ENCODE results near the gene MOBP.

Gene MOBP

DNA sequence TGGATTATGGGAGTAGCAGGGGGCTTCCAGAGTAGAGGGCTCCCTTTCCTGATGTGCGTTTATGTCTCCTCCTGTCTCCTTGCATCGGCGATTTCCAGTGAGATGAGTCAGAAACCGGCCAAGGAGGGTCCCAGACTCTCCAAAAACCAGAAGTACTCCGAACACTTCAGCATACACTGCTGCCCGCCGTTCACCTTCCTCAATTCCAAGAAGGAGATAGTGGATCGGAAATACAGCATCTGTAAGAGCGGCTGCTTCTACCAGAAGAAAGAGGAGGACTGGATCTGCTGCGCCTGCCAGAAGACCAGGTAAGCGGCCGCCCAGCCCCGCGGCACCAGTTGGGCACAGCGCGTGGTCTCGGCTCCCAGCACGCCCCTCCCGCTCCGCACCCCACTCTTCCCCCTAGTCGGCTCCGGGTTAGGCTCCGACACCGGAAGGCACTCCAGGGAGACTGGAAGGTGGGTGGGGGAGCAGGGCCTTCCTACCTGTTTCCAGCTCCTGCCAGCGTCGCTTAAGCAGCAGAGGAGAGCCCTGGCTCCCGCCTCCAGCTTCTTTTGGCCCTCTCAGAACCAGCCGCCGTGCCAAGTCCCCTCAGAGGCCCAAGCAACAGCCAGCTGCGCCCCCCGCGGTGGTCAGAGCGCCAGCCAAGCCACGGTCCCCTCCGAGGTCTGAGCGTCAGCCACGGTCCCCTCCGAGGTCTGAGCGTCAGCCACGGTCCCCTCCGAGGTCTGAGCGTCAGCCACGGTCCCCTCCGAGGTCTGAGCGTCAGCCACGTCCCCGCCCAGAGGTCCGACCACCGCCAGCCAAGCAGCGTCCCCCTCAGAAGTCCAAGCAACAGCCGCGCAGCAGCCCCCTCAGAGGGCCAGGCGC, 34.7 kb downstream of the MOBP start:
- no peaks in the 10 kb centered on the region for H3K27me3 ChIP-seq (ENCODE audit: insufficient read depth, low read depth, severe bottlenecking)
- H3K27ac ChIP-seq: no peak overlapping the region
- H3K4me3 ChIP-seq (ENCODE audit: low read depth, low read length): no peak overlapping the region
- DNase-seq: no peak
- no peaks in the 10 kb centered on the region for H3K36me3 ChIP-seq
- no peaks in the 10 kb centered on the region for H3K9me3 ChIP-seq (ENCODE audit: severe bottlenecking)
- TF ChIP-seq, protein P1, sequence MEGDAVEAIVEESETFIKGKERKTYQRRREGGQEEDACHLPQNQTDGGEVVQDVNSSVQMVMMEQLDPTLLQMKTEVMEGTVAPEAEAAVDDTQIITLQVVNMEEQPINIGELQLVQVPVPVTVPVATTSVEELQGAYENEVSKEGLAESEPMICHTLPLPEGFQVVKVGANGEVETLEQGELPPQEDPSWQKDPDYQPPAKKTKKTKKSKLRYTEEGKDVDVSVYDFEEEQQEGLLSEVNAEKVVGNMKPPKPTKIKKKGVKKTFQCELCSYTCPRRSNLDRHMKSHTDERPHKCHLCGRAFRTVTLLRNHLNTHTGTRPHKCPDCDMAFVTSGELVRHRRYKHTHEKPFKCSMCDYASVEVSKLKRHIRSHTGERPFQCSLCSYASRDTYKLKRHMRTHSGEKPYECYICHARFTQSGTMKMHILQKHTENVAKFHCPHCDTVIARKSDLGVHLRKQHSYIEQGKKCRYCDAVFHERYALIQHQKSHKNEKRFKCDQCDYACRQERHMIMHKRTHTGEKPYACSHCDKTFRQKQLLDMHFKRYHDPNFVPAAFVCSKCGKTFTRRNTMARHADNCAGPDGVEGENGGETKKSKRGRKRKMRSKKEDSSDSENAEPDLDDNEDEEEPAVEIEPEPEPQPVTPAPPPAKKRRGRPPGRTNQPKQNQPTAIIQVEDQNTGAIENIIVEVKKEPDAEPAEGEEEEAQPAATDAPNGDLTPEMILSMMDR (IDR thresholded peaks at IDR 0.05; ENCODE audit: low read depth, low read length): no peak

DNA sequence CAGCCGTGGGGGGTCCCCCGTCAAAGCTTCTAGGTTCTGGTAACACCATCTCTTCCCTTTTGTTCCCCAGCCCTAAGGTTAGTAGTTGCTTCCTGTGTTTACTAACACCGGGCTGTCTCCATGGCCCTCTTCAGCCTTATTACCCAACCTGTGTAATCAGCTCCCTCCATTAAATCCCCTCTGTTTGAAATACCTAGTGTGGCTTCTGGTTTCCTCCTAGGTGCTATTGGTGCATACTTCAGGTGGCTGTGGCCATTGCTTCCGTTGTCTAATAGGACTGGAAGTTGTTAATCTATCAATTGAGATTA, 35.3 kb downstream of the MOBP start:
- Histone ChIP-seq H3K9me3 (ENCODE audit: severe bottlenecking) (no peaks in the 10 kb centered on the region), H3K4me3 (ENCODE audit: low read depth, low read length) (no peak overlapping the region), H3K27me3 (ENCODE audit: insufficient read depth, low read depth, severe bottlenecking) (no peaks in the 10 kb centered on the region), H3K36me3 (no peaks in the 10 kb centered on the region), H3K27ac (no peak overlapping the region)
- TF ChIP-seq, protein P1 (IDR thresholded peaks at IDR 0.05; ENCODE audit: low read depth, low read length): no peak
- DNase-seq: no peak

DNA sequence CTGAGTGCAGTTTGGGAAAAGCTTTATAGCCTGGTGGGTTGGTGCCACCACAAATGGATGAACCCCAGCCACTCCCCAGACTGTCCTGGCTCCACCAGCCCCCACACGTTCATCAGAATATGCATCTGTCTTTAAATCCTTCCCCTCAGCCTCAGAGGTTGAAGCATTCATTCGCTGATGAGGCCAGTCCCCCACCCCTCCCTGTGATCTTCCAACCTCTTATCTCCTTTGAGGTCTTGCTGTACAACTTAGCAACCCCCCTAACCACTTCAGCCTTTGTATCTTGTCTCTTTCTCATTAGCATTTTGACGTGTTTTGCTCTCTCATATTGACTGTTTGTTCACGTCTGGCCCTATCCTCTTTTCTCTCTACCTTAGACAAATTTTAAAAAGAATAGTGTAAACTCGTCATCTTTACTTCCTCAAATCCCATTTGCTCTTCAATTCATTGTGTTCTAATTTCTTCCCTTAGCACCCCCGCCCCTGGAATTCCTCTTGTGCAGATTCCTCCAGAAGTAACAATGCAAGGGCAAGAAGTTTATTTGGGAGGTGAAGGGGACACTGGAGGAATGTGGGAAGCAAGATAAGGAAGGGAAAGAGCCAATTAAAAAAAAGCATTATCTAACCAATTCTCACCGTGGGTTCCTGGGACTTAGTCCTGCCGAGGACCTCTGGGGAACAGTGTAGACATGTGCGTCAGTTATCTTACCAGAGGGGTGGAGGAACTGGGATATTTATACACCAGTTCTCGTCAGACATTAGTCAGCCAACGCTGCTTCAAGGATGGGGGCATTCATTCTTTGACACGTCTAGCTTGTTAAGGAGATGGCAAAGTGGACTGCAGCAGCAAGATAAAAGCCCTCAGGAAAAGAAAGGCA, 38.6 kb downstream of the MOBP start:
- TF ChIP-seq, protein P1 (IDR thresholded peaks at IDR 0.05; ENCODE audit: low read depth, low read length): no peak
- no peak overlapping the region for H3K4me3 ChIP-seq (ENCODE audit: low read depth, low read length)

DNA sequence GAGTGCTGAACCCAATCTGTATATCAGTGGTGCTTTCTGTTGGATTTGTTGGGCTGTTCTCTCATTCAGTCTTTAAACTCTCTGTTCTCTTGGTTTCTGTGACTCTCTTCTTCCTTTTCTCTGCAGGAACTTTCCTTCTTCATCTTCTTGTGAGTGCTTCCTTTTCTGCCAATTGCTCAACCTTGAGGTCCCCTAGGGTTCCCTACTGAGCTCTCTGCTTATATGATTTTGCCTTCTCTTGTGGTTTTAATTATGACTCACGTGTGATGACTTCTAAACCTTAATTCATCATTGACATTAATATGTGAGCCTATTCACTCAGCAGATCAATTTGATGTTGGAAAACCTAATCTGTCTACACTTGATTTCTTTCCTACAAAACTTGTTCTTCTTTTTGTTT, 39.4 kb downstream of the MOBP start:
- DNase-seq: no peak
- no peak overlapping the region for H3K27ac ChIP-seq

More for the DNA sequence above, 38.6 kb downstream of the MOBP start:
- Histone ChIP-seq H3K27me3 (ENCODE audit: insufficient read depth, low read depth, severe bottlenecking) (no peaks in the 10 kb centered on the region), H3K9me3 (ENCODE audit: severe bottlenecking) (no peaks in the 10 kb centered on the region), H3K36me3 (no peaks in the 10 kb centered on the region), H3K27ac (no peak overlapping the region)
- DNase-seq: no peak

DNA sequence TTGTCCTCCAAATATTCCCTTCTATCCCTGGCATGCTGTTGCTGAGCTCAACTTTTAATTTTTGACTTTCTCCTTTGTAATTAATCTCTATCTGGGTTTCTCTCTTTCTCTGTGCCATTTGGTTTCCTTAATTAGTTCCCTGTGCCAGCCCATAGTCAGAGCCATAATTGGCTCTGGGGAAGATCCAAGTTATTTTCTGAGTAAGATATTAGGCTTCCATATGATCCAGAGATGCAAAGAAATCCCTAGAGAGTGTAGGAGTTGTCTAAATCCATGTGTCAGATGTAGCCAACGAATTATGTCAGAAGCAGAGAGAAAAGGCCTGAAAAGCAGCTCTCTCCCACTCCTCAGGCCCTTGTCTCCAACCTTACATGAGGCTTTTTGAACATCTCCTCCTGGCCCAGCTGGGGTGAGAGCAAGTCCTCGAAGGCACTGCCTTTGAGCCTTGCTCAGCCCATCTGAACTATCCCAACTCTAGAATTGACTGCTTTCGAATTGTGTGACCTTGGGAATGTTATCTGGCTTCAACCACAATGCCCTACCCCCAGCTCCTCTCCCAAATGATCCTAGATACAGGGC, 46.4 kb downstream of the MOBP start:
- DNase-seq: no peak
- no peaks in the 10 kb centered on the region for H3K9me3 ChIP-seq (ENCODE audit: severe bottlenecking)
- H3K27me3 ChIP-seq (ENCODE audit: insufficient read depth, low read depth, severe bottlenecking): no peaks in the 10 kb centered on the region
- TF ChIP-seq, protein P1 (IDR thresholded peaks at IDR 0.05; ENCODE audit: low read depth, low read length): no peak
- H3K4me3 ChIP-seq (ENCODE audit: low read depth, low read length): no peak overlapping the region
- H3K27ac ChIP-seq: no peak overlapping the region
- H3K36me3 ChIP-seq: no peaks in the 10 kb centered on the region

More for the DNA sequence above, 39.4 kb downstream of the MOBP start:
- Histone ChIP-seq H3K36me3 (no peaks in the 10 kb centered on the region), H3K4me3 (ENCODE audit: low read depth, low read length) (no peak overlapping the region), H3K9me3 (ENCODE audit: severe bottlenecking) (no peaks in the 10 kb centered on the region), H3K27me3 (ENCODE audit: insufficient read depth, low read depth, severe bottlenecking) (no peaks in the 10 kb centered on the region)
- TF ChIP-seq, protein P1 (IDR thresholded peaks at IDR 0.05; ENCODE audit: low read depth, low read length): no peak

Data from WERI-Rb-1 (cell line).